Fibroblast of lung (primary cell): ENCODE measurements around the gene NEURL2. TPM values are rescaled to one million over a fixed set of nuclear protein-coding genes. Genes with fewer than 3 reads are reported as not detected.
"Not testable (repeated sequence)": the region's sequence is repeated elsewhere in the genome, so short reads cannot be mapped to it uniquely, and the experiment has no call there.

Experiments
- DNase-seq, 2 donors: peaks; one replicate each; pipeline versions ENCODE4 v3.0.0 to v3.0.0-alpha.2; 2010; ENCODE audit warnings: low read depth in 2 of 2
- H2AFZ ChIP-seq: 2 replicates; pipeline ENCODE4 v1.5.1; 2012; ENCODE audit warnings: low read length, control low read depth, inconsistent platforms
- H3K27ac ChIP-seq: 2 replicates; pipeline ENCODE4 v1.5.1; 2011; ENCODE audit warnings: low read length, control low read depth; ENCODE audit not compliant: insufficient read depth
- H3K27me3 ChIP-seq: 2 replicates; pipeline ENCODE4 v1.5.1; 2011; ENCODE audit warnings: mild to moderate bottlenecking, low read length; ENCODE audit not compliant: control insufficient read depth, insufficient read depth
- H3K36me3 ChIP-seq: 2 replicates; pipeline ENCODE4 v1.5.1; 2011; ENCODE audit warnings: low read length; ENCODE audit not compliant: control insufficient read depth, insufficient read depth
- H3K4me1 ChIP-seq: 2 replicates; pipeline ENCODE4 v1.5.1; 2011; ENCODE audit warnings: low read length; ENCODE audit not compliant: control insufficient read depth, insufficient read depth; ENCODE audit errors: extremely low read depth
- H3K4me2 ChIP-seq: 2 replicates; pipeline ENCODE4 v1.5.1; 2011; ENCODE audit warnings: low read length, control low read depth; ENCODE audit not compliant: insufficient read depth; ENCODE audit errors: extremely low read depth
- H3K4me3 ChIP-seq, 4 experiments: fragments of 200-600 bp in 1 of 4; sonication (generic) in 1 of 4; replicated peaks in 1 of 4; 2 replicates each; pipeline ENCODE4 v1.5.1; 2011 to 2016; ENCODE audit warnings: low read length in 4 of 4, low read depth in 3 of 4, mild to moderate bottlenecking in 3 of 4, control low read depth in 2 of 4, inconsistent platforms in 1 of 4, mixed read lengths in 1 of 4; ENCODE audit not compliant: insufficient read depth in 1 of 4; ENCODE audit errors: control extremely low read depth in 1 of 4
- H3K79me2 ChIP-seq: 2 replicates; pipeline ENCODE4 v1.5.1; 2012; ENCODE audit warnings: mild to moderate bottlenecking, low read length, inconsistent platforms; ENCODE audit not compliant: control insufficient read depth, insufficient read depth
- H3K9ac ChIP-seq: 2 replicates; pipeline ENCODE4 v1.5.1; 2011; ENCODE audit warnings: mild to moderate bottlenecking, low read length, control low read depth; ENCODE audit not compliant: insufficient read depth
- H3K9me3 ChIP-seq: 2 replicates; pipeline ENCODE4 v1.5.1; 2012; ENCODE audit warnings: low read depth, low read length; ENCODE audit not compliant: control insufficient read depth, insufficient read depth
- H4K20me1 ChIP-seq: 2 replicates; pipeline ENCODE4 v1.5.1; 2011; ENCODE audit warnings: low read length; ENCODE audit not compliant: control insufficient read depth, insufficient read depth; ENCODE audit errors: extremely low read depth
- CTCF ChIP-seq, 2 donors: IDR thresholded peaks in 1 of 2; conservative IDR thresholded peaks in 1 of 2; 1 replicate in 1 of 2; 2 replicates in 1 of 2; pipeline ENCODE4 v1.5.1; 2011 to 2012; ENCODE audit warnings: low read length in 2 of 2, control low read depth in 1 of 2, inconsistent platforms in 1 of 2, low read depth in 1 of 2, mild to moderate bottlenecking in 1 of 2
- EZH2 ChIP-seq: IDR thresholded peaks from 2 replicates; pipeline ENCODE4 v1.5.1; 2012; ENCODE audit warnings: low read length, control low read depth, mild to moderate bottlenecking; ENCODE audit errors: missing control alignments
- polyA plus RNA-seq, 2 donors: library from polyadenylated mRNA; depleted of rRNA in 1 of 2; stranded (reverse) in 1 of 2; unstranded in 1 of 2; fragments of >200 nt; gene quantifications; 2 replicates each; pipeline ENCODE4 v1.2.1, GENCODE V29; 2011 to 2012; ENCODE audit warnings: missing spikeins in 1 of 2
- total RNA-seq: library from RNA; depleted of rRNA; stranded (reverse); fragments of >200 nt; gene quantifications from 2 replicates; pipeline ENCODE4 v1.2.1, GENCODE V29; 2014

NEURL2 gene
- total and polyA plus RNA-seq, 2 donors (not counting 1 experiment from before 2014, with no cell fraction given), result 0.77 to 7.1 TPM

- Histone ChIP-seq H3K79me2 (no peaks in the 10 kb centered on the region), H3K36me3 (peaks cover 13% of the 10 kb centered on the region), H3K27ac (no peak overlapping the region), H3K4me1 (peaks cover 5% of the 10 kb centered on the region), H3K9ac (no peak overlapping the region), H3K4me2 (no peak overlapping the region), H2AFZ (no peak overlapping the region), H3K4me3 (no peak overlapping the region), H4K20me1 (no peaks in the 10 kb centered on the region), H3K27me3 (no peaks in the 10 kb centered on the region), H3K9me3 (no peaks in the 10 kb centered on the region)
- TF ChIP-seq EZH2, result no peak
- no peak for TF ChIP-seq CTCF (conservative IDR thresholded peaks at IDR 0.05 in 1 of 2, IDR thresholded peaks at IDR 0.05 in 1 of 2; ENCODE audit: low read depth in 1 of 2, low read length in 2 of 2)
- DNase-seq, result no peak
Measured at GRCh38 chr20:45902199-45902701, 11.2 kb upstream of the NEURL2 start.

- not testable (repeated sequence) for H3K9ac ChIP-seq, H3K27me3 ChIP-seq, DNase-seq, H3K4me1 ChIP-seq, H3K4me3 ChIP-seq, H3K4me2 ChIP-seq, H2AFZ ChIP-seq, H4K20me1 ChIP-seq, H3K27ac ChIP-seq, H3K79me2 ChIP-seq, H3K9me3 ChIP-seq
- peaks cover 13% of the 10 kb centered on the region for H3K36me3 ChIP-seq
Measured at GRCh38 chr20:45901332-45901731, 10.3 kb upstream of the NEURL2 start.

GRCh38 chr20:45899046-45899835 is 8.2 kb upstream of the NEURL2 start:
- Histone ChIP-seq H4K20me1 (no peaks in the 10 kb centered on the region), H3K27ac (no peak overlapping the region), H3K4me2 (no peak overlapping the region), H3K9me3 (no peaks in the 10 kb centered on the region), H3K79me2 (no peaks in the 10 kb centered on the region), H2AFZ (no peak overlapping the region), H3K4me3 (no peak overlapping the region), H3K9ac (no peak overlapping the region), H3K36me3 (peaks cover 24% of the 10 kb centered on the region), H3K27me3 (no peaks in the 10 kb centered on the region), H3K4me1 (no peaks in the 10 kb centered on the region)
- no peak for DNase-seq
- TF ChIP-seq CTCF (conservative IDR thresholded peaks at IDR 0.05 in 1 of 2, IDR thresholded peaks at IDR 0.05 in 1 of 2; ENCODE audit: low read depth in 1 of 2, low read length in 2 of 2), result no peak
- TF ChIP-seq EZH2, result no peak
